GM12864 (cell line): ENCODE data around the gene KLHL25.

Experiments
- DNase-seq: peaks from one replicate; pipeline ENCODE4 v3.0.0-alpha.2; 2011; ENCODE audit warnings: low read depth
- H3K4me3 ChIP-seq: 2 replicates; pipeline ENCODE4 v1.5.1; 2011; ENCODE audit warnings: mild to moderate bottlenecking, low read depth, low read length, control low read depth
- TF ChIP-seq, protein P1 (sequence below): IDR thresholded peaks from 2 replicates; pipeline ENCODE4 v1.5.1; 2011; ENCODE audit warnings: low read depth, mild to moderate bottlenecking, moderate library complexity, low read length, control low read depth, inconsistent platforms; ENCODE audit errors: missing control alignments

Gene KLHL25, protein sequence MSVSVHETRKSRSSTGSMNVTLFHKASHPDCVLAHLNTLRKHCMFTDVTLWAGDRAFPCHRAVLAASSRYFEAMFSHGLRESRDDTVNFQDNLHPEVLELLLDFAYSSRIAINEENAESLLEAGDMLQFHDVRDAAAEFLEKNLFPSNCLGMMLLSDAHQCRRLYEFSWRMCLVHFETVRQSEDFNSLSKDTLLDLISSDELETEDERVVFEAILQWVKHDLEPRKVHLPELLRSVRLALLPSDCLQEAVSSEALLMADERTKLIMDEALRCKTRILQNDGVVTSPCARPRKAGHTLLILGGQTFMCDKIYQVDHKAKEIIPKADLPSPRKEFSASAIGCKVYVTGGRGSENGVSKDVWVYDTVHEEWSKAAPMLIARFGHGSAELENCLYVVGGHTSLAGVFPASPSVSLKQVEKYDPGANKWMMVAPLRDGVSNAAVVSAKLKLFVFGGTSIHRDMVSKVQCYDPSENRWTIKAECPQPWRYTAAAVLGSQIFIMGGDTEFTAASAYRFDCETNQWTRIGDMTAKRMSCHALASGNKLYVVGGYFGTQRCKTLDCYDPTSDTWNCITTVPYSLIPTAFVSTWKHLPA

DNA sequence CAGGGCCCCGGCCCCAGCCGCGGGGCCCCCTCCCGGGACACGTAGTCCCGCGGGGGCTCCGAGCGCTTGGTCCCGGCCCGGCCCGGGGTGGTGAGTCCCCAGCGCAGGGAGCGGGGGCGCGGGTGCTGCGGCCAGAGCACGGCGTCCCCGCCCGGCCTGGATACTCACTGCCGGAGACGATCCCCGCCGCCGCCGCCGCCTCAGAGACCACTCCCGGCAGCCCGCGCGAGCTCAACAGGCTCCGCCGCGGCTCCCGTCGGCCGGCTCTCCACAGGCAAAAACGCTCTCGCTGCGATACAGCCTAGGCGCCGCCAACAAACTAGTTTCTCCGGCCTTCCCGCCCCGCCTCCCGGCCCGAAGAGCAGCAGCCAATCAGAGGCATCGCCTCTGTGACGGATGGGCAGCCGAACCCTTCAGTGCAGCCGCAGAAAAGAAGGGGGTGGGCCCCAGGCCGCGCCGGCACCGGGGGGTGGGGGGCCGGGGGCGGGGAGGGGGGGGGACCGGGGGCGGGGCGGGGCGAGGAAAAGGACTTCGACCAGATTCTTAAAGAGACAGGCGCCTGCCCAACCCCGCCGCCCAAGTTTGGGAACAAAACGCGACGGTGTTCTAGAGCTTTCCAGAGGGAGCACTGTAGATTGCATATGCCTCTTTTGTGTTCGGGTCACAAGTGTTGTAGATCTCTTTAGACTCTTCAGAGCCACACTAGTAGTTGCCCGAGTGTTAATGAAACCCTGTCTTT is at the start of gene KLHL25:
TSS of gene KLHL25 (minus strand) at position 328 of the 739 bp plus-strand sequence. CDS start 25,115 bp downstream, outside the sequence.
- TF ChIP-seq, protein P1, sequence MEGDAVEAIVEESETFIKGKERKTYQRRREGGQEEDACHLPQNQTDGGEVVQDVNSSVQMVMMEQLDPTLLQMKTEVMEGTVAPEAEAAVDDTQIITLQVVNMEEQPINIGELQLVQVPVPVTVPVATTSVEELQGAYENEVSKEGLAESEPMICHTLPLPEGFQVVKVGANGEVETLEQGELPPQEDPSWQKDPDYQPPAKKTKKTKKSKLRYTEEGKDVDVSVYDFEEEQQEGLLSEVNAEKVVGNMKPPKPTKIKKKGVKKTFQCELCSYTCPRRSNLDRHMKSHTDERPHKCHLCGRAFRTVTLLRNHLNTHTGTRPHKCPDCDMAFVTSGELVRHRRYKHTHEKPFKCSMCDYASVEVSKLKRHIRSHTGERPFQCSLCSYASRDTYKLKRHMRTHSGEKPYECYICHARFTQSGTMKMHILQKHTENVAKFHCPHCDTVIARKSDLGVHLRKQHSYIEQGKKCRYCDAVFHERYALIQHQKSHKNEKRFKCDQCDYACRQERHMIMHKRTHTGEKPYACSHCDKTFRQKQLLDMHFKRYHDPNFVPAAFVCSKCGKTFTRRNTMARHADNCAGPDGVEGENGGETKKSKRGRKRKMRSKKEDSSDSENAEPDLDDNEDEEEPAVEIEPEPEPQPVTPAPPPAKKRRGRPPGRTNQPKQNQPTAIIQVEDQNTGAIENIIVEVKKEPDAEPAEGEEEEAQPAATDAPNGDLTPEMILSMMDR, result no peak
- H3K4me3 ChIP-seq, result peak within 1 kb of the TSS; percentile 64
- peak; percentile 80 for DNase-seq

DNA sequence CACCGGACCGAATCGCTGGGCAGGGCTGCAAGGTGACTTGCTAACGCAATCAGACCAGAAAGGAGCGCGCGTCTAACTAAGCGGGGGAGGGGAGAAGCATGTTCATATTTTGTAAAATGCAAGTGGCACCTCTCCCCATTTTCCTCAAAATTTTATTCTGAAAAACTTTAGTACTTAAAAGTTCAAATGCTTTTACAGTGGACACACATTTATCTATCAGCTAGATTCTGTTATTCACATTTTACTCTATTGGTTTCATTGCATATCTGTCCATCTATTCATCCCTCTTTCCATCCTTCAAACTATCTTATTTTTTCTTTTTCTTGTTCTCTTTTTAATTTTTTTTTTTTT is 46.1 kb upstream of the KLHL25 start:
- DNase-seq, result no peak
- H3K4me3 ChIP-seq, result no peak overlapping the region
- TF ChIP-seq, protein P1, result no peak

DNA sequence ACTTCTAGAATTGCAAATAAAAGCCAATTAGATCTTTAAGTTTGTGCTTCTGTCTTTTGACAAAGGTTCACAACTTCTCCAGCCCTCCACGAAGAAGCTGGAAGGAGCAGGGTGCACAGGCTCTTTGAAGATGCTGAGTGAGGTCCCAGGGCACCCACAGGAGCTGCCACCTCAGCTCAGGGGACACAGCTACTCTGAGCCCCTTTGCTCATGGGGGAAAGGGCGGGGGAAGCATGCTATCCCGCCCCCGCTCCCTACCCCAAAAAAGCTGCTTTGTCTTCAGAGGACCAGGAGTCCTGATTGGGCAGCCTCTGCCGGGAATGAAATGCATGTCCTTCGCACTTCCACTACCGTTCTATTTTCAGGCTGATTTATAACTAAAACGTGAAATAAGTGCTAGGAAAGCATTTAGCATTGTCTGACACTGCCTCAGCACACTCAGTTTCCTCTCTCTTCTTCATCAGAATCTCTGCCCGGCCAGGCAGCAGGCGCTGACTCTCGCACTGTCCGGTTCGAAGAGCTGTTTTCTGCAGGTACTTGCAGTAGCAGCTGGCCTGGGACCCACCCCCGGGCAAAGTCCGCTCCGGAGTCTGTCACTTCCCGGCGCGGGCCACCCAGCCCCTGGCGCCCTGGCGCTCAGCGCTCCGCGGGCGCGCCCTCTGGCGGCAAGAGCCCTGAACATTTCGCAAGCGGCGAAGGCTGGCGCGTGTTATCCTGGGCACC is 45.5 kb upstream of the KLHL25 start:
- no peak for DNase-seq
- peak overlapping the region; percentile 42 for H3K4me3 ChIP-seq

DNA sequence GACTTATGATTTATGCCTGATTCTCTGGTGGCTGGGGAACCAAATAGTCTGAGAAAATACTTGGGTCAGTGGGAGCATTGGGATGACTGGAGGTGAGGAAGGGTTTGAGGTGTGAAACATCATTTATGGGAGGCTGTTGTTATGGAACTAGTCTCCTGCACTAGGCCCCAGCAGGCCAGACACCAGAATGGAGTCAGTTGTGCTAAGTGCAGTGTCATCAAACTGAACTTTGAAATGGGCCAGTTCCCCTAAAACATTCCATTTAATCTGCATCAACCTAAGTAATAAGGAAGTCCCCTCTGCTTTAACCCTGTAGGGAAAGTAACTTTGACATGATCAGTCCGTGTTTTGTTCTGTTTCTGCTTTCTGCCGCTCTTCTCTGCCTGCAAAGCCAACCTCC is 44.9 kb upstream of the KLHL25 start:
- TF ChIP-seq, protein P1, result no peak
- no peak for DNase-seq
- no peak overlapping the region for H3K4me3 ChIP-seq

More for the DNA sequence above, 45.5 kb upstream of the KLHL25 start:
- TF ChIP-seq, protein P1, result peak; percentile 91

DNA sequence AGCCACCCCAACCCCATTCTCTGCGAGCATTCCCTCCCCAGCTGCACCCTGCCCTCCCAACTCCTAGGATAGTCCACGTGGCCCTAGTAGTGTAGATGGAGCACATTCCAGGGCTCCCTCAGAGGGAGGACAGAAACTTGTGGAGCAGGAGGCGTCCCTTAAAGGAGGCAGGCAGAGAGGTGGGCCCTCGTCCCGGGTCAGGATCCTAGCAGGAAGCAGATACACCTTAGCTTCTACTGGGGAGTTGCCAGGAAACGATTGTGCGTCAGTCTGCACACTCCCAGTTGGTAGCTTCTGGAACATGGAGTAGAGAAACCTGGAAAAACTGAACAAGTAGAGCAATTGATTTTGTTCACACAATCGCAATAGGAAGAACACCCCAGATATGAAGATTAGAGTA is 43.9 kb upstream of the KLHL25 start:
- DNase-seq, result no peak
- no peak overlapping the region for H3K4me3 ChIP-seq
- TF ChIP-seq, protein P1, result no peak

DNA sequence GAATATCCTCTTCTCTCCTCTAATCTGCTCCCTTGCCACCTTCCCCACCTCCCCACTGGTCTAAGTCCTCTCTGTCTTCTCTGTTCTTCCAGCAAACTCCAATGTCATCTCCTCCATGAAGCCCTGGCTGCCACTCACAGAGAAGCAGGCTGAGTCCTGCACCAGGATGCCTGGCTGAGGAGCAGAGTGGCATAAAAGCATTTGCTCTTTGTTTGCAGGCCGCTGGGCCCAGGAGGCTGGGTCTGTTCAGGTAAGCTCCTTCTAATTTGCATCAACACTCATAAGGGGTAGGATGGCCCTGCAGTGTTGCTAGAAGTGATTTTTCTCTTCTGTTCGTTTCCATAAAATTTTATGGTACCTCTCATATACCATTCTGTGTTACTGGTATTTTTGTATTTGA is 43.2 kb upstream of the KLHL25 start:
- no peak for DNase-seq
- TF ChIP-seq, protein P1, result no peak
- H3K4me3 ChIP-seq, result no peak overlapping the region
